Keratinocyte (primary cell): Measurements from ENCODE around the gene ACAN. TPM values are rescaled to one million over a fixed set of nuclear protein-coding genes. Genes with fewer than 3 reads are reported as not detected.

Experiments
- DNase-seq: peaks from one replicate; pipeline ENCODE4 v3.0.0-alpha.2; 2011; ENCODE audit warnings: low read depth, missing footprints, low spot score
- FAIRE-seq: peaks from 2 replicates; lab custom pipeline; 2011; peaks lifted over from hg19 to GRCh38; lab: Jason Lieb, UNC
- H2AFZ ChIP-seq: 2 replicates; pipeline ENCODE4 v1.6.0; 2012; ENCODE audit warnings: low read length, control low read depth, inconsistent platforms; ENCODE audit not compliant: control insufficient read depth
- H3K27ac ChIP-seq: 2 replicates; pipeline ENCODE4 v1.5.1; 2011; ENCODE audit warnings: low read length; ENCODE audit not compliant: control insufficient read depth, insufficient read depth
- H3K27me3 ChIP-seq: 3 replicates; pipeline ENCODE4 v1.6.0; 2011; ENCODE audit warnings: low read length; ENCODE audit not compliant: control insufficient read depth, insufficient read depth; ENCODE audit errors: extremely low read depth
- H3K36me3 ChIP-seq, 2 experiments: 2 replicates in 1 of 2; 3 replicates in 1 of 2; pipeline ENCODE4 v1.5.1; 2011; ENCODE audit warnings: low read length in 2 of 2, mild to moderate bottlenecking in 1 of 2; ENCODE audit not compliant: control insufficient read depth in 2 of 2, insufficient read depth in 2 of 2; ENCODE audit errors: extremely low read depth in 1 of 2
- H3K4me1 ChIP-seq: 3 replicates; pipeline ENCODE4 v1.5.1; 2011; ENCODE audit warnings: low read length; ENCODE audit not compliant: control insufficient read depth, insufficient read depth; ENCODE audit errors: extremely low read depth
- H3K4me2 ChIP-seq: 3 replicates; pipeline ENCODE4 v1.6.0; 2011; ENCODE audit warnings: low read depth, low read length; ENCODE audit not compliant: control insufficient read depth, insufficient read depth; ENCODE audit errors: extremely low read depth
- H3K4me3 ChIP-seq, 3 experiments: fragments of 200-600 bp in 1 of 3; sonication (generic) in 1 of 3; 2 replicates in 2 of 3; 3 replicates in 1 of 3; pipeline ENCODE4 v1.5.1; 2011 to 2016; ENCODE audit warnings: low read length in 3 of 3, mild to moderate bottlenecking in 3 of 3, control low read depth in 2 of 3, inconsistent platforms in 1 of 3, low read depth in 1 of 3, mixed read lengths in 1 of 3, mixed run types in 1 of 3, moderate library complexity in 1 of 3; ENCODE audit not compliant: control insufficient read depth in 2 of 3, insufficient read depth in 2 of 3; ENCODE audit errors: extremely low read depth in 1 of 3
- H3K79me2 ChIP-seq: 2 replicates; pipeline ENCODE4 v1.6.0; 2012; ENCODE audit warnings: low read length; ENCODE audit not compliant: control insufficient read depth, insufficient read depth
- H3K9ac ChIP-seq: 3 replicates; pipeline ENCODE4 v1.6.0; 2011; ENCODE audit warnings: low read length; ENCODE audit not compliant: control insufficient read depth, insufficient read depth; ENCODE audit errors: extremely low read depth
- H3K9me1 ChIP-seq: 3 replicates; pipeline ENCODE4 v1.6.0; 2011; ENCODE audit warnings: low read length; ENCODE audit not compliant: control insufficient read depth, insufficient read depth; ENCODE audit errors: extremely low read depth
- H3K9me3 ChIP-seq: 2 replicates; pipeline ENCODE4 v1.5.1; 2012; ENCODE audit warnings: low read depth, low read length; ENCODE audit not compliant: control insufficient read depth
- H4K20me1 ChIP-seq: 3 replicates; pipeline ENCODE4 v1.6.0; 2011; ENCODE audit warnings: low read length; ENCODE audit not compliant: control insufficient read depth, insufficient read depth; ENCODE audit errors: extremely low read depth
- CTCF ChIP-seq, 3 experiments: IDR thresholded peaks in 1 of 3; conservative IDR thresholded peaks in 1 of 3; optimal IDR thresholded peaks in 1 of 3; 2 replicates in 2 of 3; 3 replicates in 1 of 3; pipeline versions ENCODE3 to v1.5.1; 2011; ENCODE audit warnings: low read length in 3 of 3, mild to moderate bottlenecking in 3 of 3, moderate library complexity in 2 of 3, control low read depth in 1 of 3, inconsistent platforms in 1 of 3; ENCODE audit not compliant: insufficient read depth in 2 of 3; ENCODE audit errors: extremely low read depth in 1 of 3
- EZH2 ChIP-seq: IDR thresholded peaks from one replicate; pipeline ENCODE4 v1.6.1; 2012; ENCODE audit warnings: inconsistent platforms, mild to moderate bottlenecking, low read length, moderate library complexity
- dilution Hi-C: fragments of 300-500 bp; cut with MboI; formaldehyde crosslinking; loops from one replicate; pipeline ENCODE4 v1.7.0; 2020; ENCODE audit warnings: low sequenced_read_pairs; ENCODE audit not compliant: extremely low pct_ligation_motif_present
- polyA plus RNA-seq, 5 experiments: library from polyadenylated mRNA; depleted of rRNA in 3 of 5; stranded (reverse) in 3 of 5; stranded (forward) in 1 of 5; unstranded in 1 of 5; fragments of >200 nt; gene quantifications; 1 replicate in 1 of 5; 2 replicates in 3 of 5; 3 replicates in 1 of 5; pipeline versions ENCODE4 v1.2.1 to v1.2.3, GENCODE V29; 2011 to 2012; ENCODE audit warnings: missing spikeins in 2 of 5, low read depth in 1 of 5, low replicate concordance in 1 of 5

The ACAN gene
- polyA plus RNA-seq, 1 donor (not counting 4 experiments of a cell fraction or from before 2014, with no cell fraction given) = not detected

- Histone ChIP-seq H2AFZ (no peak overlapping the region), H3K4me1 (no peaks in the 10 kb centered on the region), H3K4me3 (no peak overlapping the region), H3K79me2 (no peaks in the 10 kb centered on the region), H3K36me3 (no peaks in the 10 kb centered on the region), H3K27me3 (no peaks in the 10 kb centered on the region), H4K20me1 (no peaks in the 10 kb centered on the region), H3K9ac (no peak overlapping the region), H3K27ac (no peak overlapping the region), H3K4me2 (no peak overlapping the region), H3K9me3 (no peaks in the 10 kb centered on the region), H3K9me1 (no peaks in the 10 kb centered on the region)
- FAIRE-seq (no peak), DNase-seq (no peak)
- TF ChIP-seq EZH2 (no peak), CTCF (optimal IDR thresholded peaks at IDR 0.05 in 1 of 3, IDR thresholded peaks at IDR 0.05 in 1 of 3, conservative IDR thresholded peaks at IDR 0.05 in 1 of 3; ENCODE audit: extremely low read depth in 1 of 3, insufficient read depth in 2 of 3, low read length in 3 of 3) (no peak)
- dilution Hi-C loops = no loop called here
These were observed 35.9 kb downstream of the ACAN start for GRCh38 chr15:88839146-88839545.

- H2AFZ ChIP-seq = no peak overlapping the region
These were observed 36.7 kb downstream of the ACAN start for GRCh38 chr15:88839961-88840360.

More at GRCh38 chr15:88839961-88840360, 36.7 kb downstream of the ACAN start:
- no peaks in the 10 kb centered on the region for H3K36me3 ChIP-seq
- dilution Hi-C loops = no loop called here
- DNase-seq (no peak), FAIRE-seq (no peak)
- no peaks in the 10 kb centered on the region for H3K79me2 ChIP-seq
- H3K9me3 ChIP-seq = no peaks in the 10 kb centered on the region
- H3K4me2 ChIP-seq = no peak overlapping the region
- no peak overlapping the region for H3K4me3 ChIP-seq
- H3K27ac ChIP-seq = no peak overlapping the region
- no peak for TF ChIP-seq CTCF (optimal IDR thresholded peaks at IDR 0.05 in 1 of 3, IDR thresholded peaks at IDR 0.05 in 1 of 3, conservative IDR thresholded peaks at IDR 0.05 in 1 of 3; ENCODE audit: extremely low read depth in 1 of 3, insufficient read depth in 2 of 3, low read length in 3 of 3)
- TF ChIP-seq EZH2 = no peak
- no peaks in the 10 kb centered on the region for H4K20me1 ChIP-seq
- no peaks in the 10 kb centered on the region for H3K27me3 ChIP-seq
- H3K4me1 ChIP-seq = no peaks in the 10 kb centered on the region
- no peak overlapping the region for H3K9ac ChIP-seq
- no peaks in the 10 kb centered on the region for H3K9me1 ChIP-seq
